ENCODE measurements around the gene LCE1C.

DNA sequence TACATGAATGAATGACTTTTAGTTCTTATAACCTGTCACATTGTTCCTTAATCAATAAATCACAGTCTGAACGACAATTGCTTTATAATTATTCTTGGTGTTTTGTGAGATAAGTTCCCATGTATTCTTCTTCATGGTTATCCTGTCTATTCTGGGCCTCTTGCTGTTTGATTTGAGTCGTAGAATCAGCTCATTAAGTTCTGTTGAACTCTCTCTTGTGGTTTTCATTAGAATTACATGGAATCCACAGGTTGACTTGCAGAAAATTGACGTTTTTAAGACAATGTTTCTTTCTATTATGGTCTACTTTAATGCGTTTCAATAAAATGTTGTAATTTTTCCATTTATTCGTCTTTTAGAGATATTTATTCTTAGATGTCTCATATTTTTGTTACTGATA, 16.8 kb upstream of the LCE1C start:
- TF ChIP-seq ZFX (IDR thresholded peaks at IDR 0.05; ENCODE audit: borderline replicate concordance) (no peak), CTCF (IDR thresholded peaks at IDR 0.05) (no peak)
